Measurements from ENCODE around the gene LRFN2.

The LRFN2 gene

DNA sequence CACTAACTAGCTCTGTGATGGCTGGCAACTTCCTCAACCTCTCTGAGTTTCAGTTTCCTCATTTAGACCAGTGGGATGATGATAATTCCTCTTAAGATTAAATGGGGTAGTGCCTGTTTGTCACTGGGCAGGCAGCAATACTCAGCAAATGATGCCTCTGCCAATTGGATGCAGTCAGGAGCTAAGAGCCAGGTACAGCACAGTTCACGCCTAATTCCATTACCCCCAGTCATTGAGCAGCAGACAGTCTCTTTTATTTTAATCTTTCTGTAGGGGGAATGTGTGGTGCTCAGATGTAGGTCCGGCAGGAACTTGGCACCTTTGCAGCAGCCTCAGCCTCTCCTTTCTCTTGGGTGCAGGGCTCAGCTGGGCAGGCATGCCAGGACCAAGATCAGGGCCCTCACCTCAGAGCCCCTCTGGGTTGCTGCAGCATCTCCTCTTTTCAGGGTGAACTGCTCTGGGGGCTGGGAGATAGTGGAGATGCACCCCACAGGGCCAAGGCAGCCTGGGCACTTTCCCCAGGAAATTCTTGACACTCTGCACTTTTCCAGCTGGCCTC is 243.8 kb downstream of the LRFN2 start:
- DNase-seq, result no peak

DNA sequence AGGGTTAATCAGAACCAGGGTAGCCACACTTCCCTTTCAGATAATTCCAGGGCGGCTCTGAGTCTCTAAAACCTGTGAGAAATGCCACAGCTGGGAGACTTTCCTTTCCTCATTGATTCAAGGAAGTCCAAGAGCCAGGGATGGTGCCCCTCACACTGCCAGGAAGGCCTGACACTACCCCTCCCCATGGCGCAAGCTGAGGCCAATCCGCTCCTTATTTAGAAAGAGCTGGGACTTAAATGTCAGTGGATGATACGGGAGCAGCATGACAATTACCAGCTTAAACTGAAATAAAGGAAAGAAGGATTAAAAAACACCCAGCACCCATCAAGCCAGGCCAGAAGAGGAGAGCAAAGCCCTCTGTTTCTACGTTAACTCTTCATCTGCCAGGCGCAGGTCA is 244.4 kb downstream of the LRFN2 start:
- DNase-seq, result no peak

DNA sequence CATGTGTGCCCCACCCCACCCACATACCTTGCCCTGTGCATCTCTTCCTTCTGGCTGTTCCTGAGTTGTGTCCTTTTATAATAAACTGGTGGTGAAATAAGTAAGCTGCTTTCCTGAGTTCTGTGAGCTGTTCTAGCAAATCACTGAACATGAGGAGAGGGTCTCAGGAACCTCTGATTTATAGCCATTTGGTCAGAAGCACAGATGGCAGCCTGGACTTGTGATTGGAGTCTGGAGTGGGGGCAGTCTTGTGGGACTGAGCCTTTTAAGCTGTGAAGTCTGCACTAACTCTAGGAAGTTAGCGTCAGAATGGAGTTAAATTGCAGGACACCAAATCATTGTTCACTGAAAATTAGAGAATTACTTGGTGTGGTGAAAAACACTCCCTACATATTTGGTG is 245.4 kb downstream of the LRFN2 start:
- no peak for DNase-seq

All from CD4-positive, alpha-beta T cell treated with Interleukin-6 for 4 hours (primary cell).